Nephron progenitor cell (in vitro differentiated cells): Measurements from ENCODE around the gene ID3.

Source experiments
- DNase-seq: peaks from one replicate; pipeline ENCODE4 v3.0.0; 2021
- H3K27ac Mint-ChIP-seq: 2 replicates; pipeline ENCODE4 v1.8.0; 2021; ENCODE audit warnings: mild to moderate bottlenecking, moderate library complexity, mixed read lengths
- H3K27me3 Mint-ChIP-seq: 2 replicates; pipeline ENCODE4 v1.8.0; 2021; ENCODE audit warnings: mild to moderate bottlenecking, low read depth, mixed read lengths; ENCODE audit not compliant: poor library complexity
- H3K36me3 Mint-ChIP-seq: 2 replicates; pipeline ENCODE4 v1.8.0; 2021; ENCODE audit warnings: low read depth, mixed read lengths
- H3K4me1 Mint-ChIP-seq: 2 replicates; pipeline ENCODE4 v1.8.0; 2021; ENCODE audit warnings: mixed read lengths
- H3K4me3 Mint-ChIP-seq: 2 replicates; pipeline ENCODE4 v1.8.0; 2021; ENCODE audit warnings: mild to moderate bottlenecking, moderate library complexity, mixed read lengths
- H3K9me3 Mint-ChIP-seq: 2 replicates; pipeline ENCODE4 v1.8.0; 2021; ENCODE audit warnings: mild to moderate bottlenecking, moderate library complexity, mixed read lengths
- TF ChIP-seq, protein P1 (sequence below): fragments of 200-600 bp; sonication (generic); IDR thresholded peaks from 2 replicates; pipeline ENCODE4 v1.5.0; 2021; ENCODE audit warnings: antibody characterized with exemption

The ID3 gene

DNA sequence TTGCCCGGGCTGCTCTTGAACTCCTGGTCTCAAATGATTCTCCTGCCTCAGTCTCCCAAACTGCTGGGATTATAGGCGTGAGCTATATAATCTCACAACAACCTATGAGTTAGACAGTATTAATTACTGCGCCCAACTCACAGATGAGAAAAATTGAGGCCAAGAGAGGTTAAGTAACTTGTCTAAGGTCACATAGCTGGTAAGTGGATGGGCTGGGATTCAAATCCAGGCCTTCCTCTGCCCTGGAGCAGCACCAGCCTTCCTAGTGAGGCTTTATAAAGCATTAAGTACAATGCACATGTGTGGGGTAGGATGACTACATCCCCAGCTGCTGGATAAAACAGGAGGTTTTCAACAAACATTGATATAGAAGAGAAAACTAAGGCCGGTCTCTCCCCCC is 43.4 kb downstream of the ID3 start:
- no peak overlapping the region for H3K4me3 Mint-ChIP-seq
- peaks cover 18% of the 10 kb centered on the region for H3K36me3 Mint-ChIP-seq
- no peak for DNase-seq
- TF ChIP-seq, protein P1, sequence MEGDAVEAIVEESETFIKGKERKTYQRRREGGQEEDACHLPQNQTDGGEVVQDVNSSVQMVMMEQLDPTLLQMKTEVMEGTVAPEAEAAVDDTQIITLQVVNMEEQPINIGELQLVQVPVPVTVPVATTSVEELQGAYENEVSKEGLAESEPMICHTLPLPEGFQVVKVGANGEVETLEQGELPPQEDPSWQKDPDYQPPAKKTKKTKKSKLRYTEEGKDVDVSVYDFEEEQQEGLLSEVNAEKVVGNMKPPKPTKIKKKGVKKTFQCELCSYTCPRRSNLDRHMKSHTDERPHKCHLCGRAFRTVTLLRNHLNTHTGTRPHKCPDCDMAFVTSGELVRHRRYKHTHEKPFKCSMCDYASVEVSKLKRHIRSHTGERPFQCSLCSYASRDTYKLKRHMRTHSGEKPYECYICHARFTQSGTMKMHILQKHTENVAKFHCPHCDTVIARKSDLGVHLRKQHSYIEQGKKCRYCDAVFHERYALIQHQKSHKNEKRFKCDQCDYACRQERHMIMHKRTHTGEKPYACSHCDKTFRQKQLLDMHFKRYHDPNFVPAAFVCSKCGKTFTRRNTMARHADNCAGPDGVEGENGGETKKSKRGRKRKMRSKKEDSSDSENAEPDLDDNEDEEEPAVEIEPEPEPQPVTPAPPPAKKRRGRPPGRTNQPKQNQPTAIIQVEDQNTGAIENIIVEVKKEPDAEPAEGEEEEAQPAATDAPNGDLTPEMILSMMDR = no peak
- H3K9me3 Mint-ChIP-seq = no peaks in the 10 kb centered on the region
- H3K27ac Mint-ChIP-seq = no peak overlapping the region
- no peaks in the 10 kb centered on the region for H3K27me3 Mint-ChIP-seq
- H3K4me1 Mint-ChIP-seq = no peaks in the 10 kb centered on the region

- TF ChIP-seq, protein P1 = no peak
- DNase-seq = no peak
- Mint-ChIP-seq H3K4me1 (no peaks in the 10 kb centered on the region), H3K27me3 (no peaks in the 10 kb centered on the region), H3K4me3 (no peak overlapping the region), H3K36me3 (peaks cover 15% of the 10 kb centered on the region), H3K9me3 (no peaks in the 10 kb centered on the region), H3K27ac (no peak overlapping the region)
Observed at GRCh38 chr1:23514111-23514679, 45.1 kb downstream of the ID3 start.

- TF ChIP-seq, protein P1 = no peak
- Mint-ChIP-seq H3K9me3 (no peaks in the 10 kb centered on the region), H3K4me3 (no peak overlapping the region), H3K4me1 (no peaks in the 10 kb centered on the region), H3K27ac (peak overlapping the region; percentile 73), H3K27me3 (no peaks in the 10 kb centered on the region), H3K36me3 (peaks cover under 1% of the 10 kb centered on the region)
- DNase-seq = no peak
Observed at GRCh38 chr1:23509896-23510295, 49.4 kb downstream of the ID3 start.
